T follicular helper cell (primary cell): ENCODE data around the gene PDXDC1.
"Not testable (repeated sequence)": the region's sequence is repeated elsewhere in the genome, so short reads cannot be mapped to it uniquely, and the experiment has no call there.

Source experiments
- DNase-seq: peaks from one replicate; pipeline ENCODE4 v3.0.0-alpha.2; 2020; ENCODE audit warnings: low read depth
- total RNA-seq, 2 experiments: gene quantifications; one replicate each; lab custom pipeline; 2026; lab: John Stamatoyannopoulos, UW

Gene PDXDC1, protein sequence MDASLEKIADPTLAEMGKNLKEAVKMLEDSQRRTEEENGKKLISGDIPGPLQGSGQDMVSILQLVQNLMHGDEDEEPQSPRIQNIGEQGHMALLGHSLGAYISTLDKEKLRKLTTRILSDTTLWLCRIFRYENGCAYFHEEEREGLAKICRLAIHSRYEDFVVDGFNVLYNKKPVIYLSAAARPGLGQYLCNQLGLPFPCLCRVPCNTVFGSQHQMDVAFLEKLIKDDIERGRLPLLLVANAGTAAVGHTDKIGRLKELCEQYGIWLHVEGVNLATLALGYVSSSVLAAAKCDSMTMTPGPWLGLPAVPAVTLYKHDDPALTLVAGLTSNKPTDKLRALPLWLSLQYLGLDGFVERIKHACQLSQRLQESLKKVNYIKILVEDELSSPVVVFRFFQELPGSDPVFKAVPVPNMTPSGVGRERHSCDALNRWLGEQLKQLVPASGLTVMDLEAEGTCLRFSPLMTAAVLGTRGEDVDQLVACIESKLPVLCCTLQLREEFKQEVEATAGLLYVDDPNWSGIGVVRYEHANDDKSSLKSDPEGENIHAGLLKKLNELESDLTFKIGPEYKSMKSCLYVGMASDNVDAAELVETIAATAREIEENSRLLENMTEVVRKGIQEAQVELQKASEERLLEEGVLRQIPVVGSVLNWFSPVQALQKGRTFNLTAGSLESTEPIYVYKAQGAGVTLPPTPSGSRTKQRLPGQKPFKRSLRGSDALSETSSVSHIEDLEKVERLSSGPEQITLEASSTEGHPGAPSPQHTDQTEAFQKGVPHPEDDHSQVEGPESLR
- total RNA-seq = 107 to 134 reads per million in 2 experiments

DNA sequence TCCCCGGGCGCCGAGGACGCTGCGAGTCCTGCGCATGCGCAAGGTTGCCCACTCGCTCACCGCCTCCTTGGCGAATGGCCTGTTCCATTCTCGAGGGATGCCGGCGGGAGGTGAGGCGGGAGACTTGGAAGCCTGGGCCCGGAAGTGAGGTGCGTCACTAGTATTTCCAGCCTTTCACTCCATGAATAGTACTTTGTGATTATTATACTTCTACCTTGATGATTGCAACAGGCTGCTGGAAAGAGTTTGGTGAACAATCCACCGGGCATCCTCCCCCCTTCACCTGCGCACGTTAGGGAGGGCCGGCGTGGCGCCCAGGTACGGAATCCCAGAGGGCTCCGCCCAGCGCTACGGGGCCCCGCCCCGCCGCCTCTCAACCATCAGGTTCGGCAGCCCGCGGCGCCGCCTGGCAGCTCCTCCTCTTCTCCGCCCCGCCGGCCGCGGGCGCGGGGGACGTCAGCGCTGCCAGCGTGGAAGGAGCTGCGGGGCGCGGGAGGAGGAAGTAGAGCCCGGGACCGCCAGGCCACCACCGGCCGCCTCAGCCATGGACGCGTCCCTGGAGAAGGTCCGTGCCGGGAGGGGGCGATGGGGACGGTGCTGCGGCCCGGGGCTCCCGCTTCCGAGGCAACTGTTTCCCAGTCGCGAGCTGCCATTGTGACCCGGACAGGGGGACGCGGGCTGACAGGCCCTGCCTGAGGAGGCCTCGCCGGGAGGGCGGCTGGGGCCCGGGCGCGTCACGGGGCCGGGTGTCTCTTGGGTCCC, at the start of gene PDXDC1:
PDXDC1 (plus strand) TSS at position 371 of the 762 bp plus-strand sequence; CDS start at position 545, 174 bp downstream.
- peak; percentile 98 for DNase-seq

GRCh38 chr16:14928064-14928714, 46.6 kb upstream of the PDXDC1 start:
- not testable (repeated sequence) for DNase-seq

- not testable (repeated sequence) for DNase-seq
These were observed 45.6 kb upstream of the PDXDC1 start for GRCh38 chr16:14929176-14929575.

DNA sequence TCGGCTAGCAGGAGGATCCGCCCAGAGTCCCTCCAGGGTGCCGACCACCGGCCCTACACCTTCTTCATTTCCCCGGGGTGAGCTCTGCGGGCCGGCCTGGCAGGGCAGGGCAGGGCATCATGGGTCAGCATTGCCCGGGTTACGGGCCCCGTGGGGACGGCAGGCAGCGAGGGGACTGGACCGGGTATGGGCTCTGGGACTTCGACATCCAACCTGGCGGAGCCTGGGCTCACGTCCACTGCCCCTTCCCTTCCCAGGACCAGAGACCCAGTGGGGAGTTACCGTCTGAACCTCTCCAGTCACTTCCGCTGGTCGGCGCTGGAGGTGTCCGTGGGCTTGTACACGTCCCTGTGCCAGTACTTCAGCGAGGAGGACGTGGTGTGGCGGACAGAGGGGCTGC, 44.6 kb upstream of the PDXDC1 start:
- not testable (repeated sequence) for DNase-seq

DNA sequence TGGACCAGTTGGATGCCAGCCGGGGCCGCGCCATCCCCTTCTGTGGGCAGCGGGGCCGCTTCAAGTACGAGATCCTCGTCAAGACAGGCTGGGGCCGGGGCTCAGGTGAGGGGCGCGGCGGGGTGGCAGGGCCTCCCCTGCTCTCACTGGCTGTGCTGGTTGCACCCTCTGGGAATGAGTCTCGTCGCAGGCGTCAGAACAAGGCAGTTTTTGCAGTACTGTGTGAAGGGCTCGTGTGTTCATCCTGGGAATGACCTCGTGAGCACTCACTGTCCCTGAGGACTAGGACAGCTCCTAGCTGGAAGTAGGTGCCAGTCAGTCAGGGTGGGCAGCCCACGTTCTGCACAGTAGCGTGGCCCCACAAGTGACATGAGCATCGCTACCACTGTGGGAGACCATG, 43.9 kb upstream of the PDXDC1 start:
- not testable (repeated sequence) for DNase-seq

GRCh38 chr16:14932581-14933375, 42.0 kb upstream of the PDXDC1 start:
- not testable (repeated sequence) for DNase-seq

DNA sequence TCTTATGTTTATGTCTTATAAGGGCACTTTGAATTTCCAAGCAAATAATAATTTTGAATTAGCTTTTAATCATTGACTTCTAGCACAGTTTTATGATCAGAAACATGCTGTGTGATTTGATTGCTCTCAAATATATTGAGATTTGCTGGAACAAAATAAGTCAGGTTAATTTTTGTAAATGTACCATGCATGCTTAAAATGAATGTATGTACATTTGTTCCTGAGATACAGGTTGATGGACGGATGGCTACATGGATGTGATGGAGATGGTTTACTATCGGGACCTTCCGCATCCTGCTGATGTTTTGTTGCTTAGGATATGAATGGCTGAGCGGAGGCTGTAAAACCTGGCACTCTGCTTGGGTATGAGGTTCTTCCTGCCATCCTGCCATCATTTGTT, 37.7 kb upstream of the PDXDC1 start, which contains the start of gene NPIPA1:
NPIPA1 (plus strand) TSS at position 301 of the 400 bp plus-strand sequence; CDS start at position 301, 0 bp downstream.
- not testable (repeated sequence) for DNase-seq

GRCh38 chr16:14937994-14938393, 36.8 kb upstream of the PDXDC1 start:
- DNase-seq = not testable (repeated sequence)

DNA sequence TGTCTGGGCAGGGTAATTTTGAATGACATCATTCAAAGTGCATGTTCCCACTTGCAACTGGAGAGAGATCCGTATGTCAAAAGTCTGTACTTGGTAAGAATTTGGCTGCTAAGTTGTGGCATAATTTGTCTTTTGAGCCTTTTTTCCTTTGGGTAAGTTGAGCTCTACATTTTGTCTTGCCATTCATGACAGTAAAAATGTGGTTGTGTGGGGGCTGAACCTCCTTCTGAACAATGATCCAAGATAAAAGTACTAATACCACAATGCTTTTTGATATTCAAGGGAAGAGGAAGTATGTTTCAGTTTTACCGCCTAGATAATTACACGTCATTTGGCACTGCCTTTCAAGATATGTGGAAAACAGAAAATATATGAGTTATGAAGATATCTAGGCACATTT, 32.1 kb upstream of the PDXDC1 start:
- DNase-seq = not testable (repeated sequence)

DNA sequence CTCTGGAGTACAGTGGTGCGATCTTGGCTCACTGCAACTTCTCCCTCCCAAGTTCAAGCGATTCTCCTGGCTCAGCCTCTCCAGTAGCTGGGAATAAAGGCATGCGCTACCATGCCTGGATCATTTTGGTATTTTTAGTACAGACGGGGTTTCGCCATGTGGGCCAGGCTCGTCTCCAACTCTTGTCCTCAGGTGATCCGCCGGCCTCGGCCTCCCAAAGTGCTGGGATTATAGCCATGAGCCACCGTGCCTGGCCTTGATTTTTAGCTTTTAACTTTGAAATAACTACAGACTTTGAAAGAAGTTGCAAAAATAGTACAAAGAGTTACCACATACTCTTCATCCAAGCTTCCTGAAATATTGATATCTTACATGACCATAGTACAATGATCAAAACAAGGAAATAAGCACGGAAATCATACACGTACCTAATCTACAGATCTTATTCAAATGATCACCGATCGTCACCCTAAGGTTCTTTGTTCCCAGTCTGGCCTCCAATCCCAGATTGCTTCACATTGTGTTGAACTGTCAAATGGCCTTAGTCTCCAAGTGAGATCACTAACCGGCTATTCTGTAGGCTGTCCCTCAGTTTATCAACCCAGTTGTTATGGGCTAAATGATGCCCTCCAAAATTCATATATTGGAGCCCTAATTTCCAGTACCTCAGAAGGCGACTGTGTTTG, 19.1 kb upstream of the PDXDC1 start:
- DNase-seq = no peak

DNA sequence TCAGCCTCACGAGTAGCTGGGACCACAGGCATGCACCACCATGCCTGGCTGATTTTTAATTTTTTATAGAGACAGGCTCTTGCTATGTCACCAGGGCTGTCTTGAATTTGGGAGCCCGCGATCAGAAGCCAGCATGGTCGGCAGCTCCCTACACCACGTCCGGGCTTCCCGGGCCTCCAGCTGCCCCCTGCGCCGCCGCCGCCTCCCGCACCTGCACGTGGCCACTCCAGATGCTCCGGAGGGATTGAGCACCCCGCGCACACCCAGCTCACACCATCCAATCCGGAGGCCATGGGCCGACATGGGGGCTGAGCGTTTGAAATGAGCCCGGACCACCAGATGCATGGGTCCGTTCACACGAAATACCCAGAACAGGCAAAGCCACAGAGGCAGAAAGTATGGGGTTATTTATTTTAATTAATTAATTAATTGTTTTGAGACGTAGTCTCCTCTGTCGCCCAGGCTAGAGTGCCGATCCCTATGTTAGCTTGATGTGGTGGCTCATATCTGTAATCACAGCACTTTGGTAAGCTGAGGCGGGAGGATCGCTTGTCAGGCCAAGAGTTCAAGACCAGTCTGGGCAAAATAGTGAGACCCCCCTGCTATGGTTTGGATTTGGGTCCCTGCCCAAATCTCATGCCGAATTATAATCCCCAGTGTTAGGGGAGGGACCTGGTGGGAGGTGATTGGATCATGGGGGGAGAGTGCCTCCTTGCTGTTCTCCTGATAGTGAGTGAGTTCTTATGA, 17.1 kb upstream of the PDXDC1 start:
- DNase-seq = no peak

DNA sequence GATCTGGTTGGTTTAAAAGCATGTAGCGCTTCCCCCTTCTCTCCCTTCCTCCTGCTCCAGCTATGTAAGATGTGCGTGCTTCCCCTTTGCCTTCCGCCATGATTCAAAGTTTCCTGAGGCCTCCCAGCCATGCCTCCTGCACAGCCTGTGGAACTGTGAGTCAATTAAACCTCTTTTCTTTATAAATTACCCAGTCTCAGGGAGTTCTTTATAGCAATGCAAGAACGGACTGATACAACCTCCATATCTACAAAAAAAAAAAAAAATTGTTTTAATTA, 16.6 kb upstream of the PDXDC1 start:
- no peak for DNase-seq

DNA sequence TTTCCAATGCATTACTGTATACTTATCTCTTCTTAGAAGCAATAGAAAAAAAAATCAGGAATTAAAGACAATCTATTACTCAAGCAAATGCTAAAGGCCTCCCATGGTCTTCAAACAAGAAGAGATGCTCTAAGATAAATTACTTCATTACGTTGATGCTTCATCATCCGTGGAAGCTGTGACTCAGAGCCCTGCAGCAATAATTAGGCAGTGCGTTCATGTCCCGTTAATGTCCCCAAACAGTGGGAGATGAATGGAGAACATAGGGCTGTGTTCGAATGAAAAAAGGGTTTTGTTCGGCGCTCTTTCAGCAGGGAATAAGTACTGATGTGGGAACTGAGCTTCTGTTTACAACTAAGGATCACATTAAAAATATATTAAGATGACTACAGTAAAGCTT, 15.9 kb upstream of the PDXDC1 start:
- DNase-seq = no peak

GRCh38 chr16:14961405-14962186, 13.2 kb upstream of the PDXDC1 start:
- DNase-seq = no peak

DNA sequence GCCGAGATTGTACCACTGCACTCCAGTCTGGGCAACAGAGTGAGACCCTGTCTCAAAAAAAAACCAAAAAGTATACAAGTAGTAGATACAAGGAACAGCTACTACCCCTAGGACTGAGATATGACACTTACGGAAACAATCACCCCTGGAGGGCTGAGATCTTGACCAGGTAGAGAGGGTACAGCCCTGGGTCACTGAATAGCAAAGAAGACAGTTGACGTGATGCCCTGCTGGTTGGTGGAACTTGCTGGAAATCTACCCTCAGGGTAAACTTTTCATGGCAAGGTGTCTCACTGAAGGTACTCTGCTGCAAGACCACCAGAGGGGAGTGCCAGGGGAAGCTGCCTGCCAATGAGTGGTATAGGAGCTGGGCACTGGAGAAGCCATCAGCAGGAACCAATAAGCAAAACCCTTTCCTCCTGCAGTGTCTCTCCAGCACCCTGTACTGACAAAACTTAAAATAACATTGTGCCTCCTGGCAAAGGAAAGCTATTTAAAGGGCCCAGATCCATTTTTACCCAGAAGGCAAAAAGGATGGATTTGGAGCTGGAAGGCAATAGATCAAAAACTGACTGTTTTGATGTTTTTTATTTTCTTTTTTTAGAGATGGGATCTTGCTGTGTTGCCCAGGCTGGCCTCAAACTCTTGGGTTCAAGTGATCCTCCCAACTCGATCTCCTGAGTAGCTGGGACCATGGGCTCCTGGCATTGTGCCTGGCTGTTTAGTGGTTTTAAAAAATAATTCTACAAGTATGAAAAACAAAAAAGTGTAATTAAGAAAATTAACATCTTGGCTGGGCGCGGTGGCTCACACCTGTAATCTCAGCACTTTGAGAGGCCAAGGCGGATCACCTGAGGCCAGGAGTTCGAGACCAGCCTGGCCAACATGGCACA, 11.3 kb upstream of the PDXDC1 start:
- DNase-seq = no peak

- no peak for DNase-seq
These were observed 9.5 kb upstream of the PDXDC1 start for GRCh38 chr16:14965328-14965727.

DNA sequence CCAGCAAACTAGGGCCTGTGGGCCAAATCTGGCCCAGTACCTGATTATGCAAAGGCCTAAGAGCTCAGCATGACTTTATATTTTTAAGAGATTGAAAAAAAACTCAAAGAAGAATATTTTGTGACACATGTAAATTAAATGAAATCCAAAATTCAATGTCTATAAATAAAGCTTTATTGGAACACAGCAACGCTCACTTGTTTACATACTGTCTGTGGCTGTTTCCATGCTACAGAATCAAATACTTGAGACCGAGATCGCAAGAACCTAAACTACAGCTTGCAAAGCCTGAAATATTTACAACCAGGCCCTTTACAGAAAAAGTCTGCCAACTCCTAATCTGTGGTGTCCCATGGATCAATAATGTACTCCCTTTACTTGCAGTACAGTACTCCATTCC, 5.0 kb upstream of the PDXDC1 start:
- DNase-seq = not testable (repeated sequence)
